ENCODE measurements around the gene RTN4R. TPM values are rescaled to one million over a fixed set of nuclear protein-coding genes. Genes with fewer than 3 reads are reported as not detected.

The RTN4R gene
- polyA plus RNA-seq, 1 of the 3 experiments (the other 2 are of a cell fraction), result 0.23 TPM

DNA sequence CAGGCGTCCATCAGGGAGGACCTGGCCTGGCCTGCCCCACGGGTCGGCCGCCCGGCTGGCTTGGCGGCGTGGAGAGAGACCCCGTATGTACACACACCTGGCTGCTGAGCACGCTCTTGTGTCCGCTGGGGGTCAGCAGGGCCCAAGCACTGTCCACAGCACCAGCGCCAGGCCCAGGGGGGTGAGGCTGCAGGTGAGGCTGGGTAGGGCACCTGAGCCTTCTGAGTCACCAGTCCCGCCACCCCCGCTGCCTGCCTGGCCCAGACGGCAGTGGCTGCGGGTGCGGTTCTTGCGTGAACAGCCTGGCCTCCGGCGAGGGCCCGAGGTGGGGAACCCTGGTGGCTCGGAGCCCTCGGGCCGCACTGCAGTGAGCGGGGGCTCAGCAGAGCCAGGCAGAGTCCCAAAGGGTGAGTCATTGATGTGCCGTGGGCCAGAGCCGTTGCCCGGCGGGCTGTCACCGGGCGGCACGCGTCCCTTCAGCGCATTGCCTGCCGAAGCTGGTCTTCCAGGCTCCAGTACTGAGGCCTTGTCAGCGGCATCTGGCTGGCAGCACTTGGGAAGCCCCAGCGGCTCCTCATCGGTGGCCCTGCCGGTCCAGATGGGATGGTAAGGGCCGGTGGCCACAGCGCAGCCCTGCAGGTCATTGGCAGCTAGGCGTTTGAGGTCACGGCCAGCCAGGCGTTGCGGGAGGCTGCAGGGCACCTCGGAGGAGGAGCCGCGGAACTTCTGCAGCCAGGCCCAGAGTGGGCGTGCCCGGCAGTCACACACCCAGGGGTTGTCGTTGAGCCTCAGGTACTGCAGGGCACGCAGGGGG lies 26.3 kb downstream of the RTN4R start:
- H3K9me2 ChIP-seq, result no peaks in the 10 kb centered on the region
- peaks cover 0 to 59% of the 10 kb centered on the region in 2 experiments; a peak in 1 of 4 replicates for H3K4me1 ChIP-seq (ENCODE audit: control insufficient read depth in 1 of 2, insufficient read depth in 2 of 2, low read depth in 1 of 2, low read length in 1 of 2)
- H3K79me2 ChIP-seq (ENCODE audit: insufficient read depth), result no peaks in the 10 kb centered on the region
- TF ChIP-seq RCOR1 (IDR thresholded peaks at IDR 0.05; ENCODE audit: low read length) (no peak), YY1 (IDR thresholded peaks at IDR 0.05; ENCODE audit: low read depth) (no peak), NFIC (IDR thresholded peaks at IDR 0.05; ENCODE audit: borderline replicate concordance) (no peak), FOSL2 (IDR thresholded peaks at IDR 0.05; ENCODE audit: borderline replicate concordance, low read depth) (no peak), GATA2 (CRISPR knock-in tag; IDR thresholded peaks at IDR 0.05) (no peak), POLR2AphosphoS5 (IDR thresholded peaks at IDR 0.05; ENCODE audit: low read depth, low read length) (no peak), RAD21 (IDR thresholded peaks at IDR 0.05; ENCODE audit: low read length) (no peak), MEF2A (IDR thresholded peaks at IDR 0.05; ENCODE audit: borderline replicate concordance, low read depth) (no peak), CHD2 (IDR thresholded peaks at IDR 0.05; ENCODE audit: low read length, partially characterized antibody) (no peak), FOXJ3 (CRISPR knock-in tag; IDR thresholded peaks at IDR 0.05) (no peak)
- TF ChIP-seq, protein P1, sequence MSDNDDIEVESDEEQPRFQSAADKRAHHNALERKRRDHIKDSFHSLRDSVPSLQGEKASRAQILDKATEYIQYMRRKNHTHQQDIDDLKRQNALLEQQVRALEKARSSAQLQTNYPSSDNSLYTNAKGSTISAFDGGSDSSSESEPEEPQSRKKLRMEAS (IDR thresholded peaks at IDR 0.05; ENCODE audit: low read depth), result no peak
- TF ChIP-seq, protein P2, sequence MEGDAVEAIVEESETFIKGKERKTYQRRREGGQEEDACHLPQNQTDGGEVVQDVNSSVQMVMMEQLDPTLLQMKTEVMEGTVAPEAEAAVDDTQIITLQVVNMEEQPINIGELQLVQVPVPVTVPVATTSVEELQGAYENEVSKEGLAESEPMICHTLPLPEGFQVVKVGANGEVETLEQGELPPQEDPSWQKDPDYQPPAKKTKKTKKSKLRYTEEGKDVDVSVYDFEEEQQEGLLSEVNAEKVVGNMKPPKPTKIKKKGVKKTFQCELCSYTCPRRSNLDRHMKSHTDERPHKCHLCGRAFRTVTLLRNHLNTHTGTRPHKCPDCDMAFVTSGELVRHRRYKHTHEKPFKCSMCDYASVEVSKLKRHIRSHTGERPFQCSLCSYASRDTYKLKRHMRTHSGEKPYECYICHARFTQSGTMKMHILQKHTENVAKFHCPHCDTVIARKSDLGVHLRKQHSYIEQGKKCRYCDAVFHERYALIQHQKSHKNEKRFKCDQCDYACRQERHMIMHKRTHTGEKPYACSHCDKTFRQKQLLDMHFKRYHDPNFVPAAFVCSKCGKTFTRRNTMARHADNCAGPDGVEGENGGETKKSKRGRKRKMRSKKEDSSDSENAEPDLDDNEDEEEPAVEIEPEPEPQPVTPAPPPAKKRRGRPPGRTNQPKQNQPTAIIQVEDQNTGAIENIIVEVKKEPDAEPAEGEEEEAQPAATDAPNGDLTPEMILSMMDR (IDR thresholded peaks at IDR 0.05), result no peak
- TF ChIP-seq, protein P3, sequence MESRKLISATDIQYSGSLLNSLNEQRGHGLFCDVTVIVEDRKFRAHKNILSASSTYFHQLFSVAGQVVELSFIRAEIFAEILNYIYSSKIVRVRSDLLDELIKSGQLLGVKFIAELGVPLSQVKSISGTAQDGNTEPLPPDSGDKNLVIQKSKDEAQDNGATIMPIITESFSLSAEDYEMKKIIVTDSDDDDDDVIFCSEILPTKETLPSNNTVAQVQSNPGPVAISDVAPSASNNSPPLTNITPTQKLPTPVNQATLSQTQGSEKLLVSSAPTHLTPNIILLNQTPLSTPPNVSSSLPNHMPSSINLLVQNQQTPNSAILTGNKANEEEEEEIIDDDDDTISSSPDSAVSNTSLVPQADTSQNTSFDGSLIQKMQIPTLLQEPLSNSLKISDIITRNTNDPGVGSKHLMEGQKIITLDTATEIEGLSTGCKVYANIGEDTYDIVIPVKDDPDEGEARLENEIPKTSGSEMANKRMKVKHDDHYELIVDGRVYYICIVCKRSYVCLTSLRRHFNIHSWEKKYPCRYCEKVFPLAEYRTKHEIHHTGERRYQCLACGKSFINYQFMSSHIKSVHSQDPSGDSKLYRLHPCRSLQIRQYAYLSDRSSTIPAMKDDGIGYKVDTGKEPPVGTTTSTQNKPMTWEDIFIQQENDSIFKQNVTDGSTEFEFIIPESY (IDR thresholded peaks at IDR 0.05; ENCODE audit: borderline replicate concordance, low read depth), result no peak
- TF ChIP-seq, protein P4, sequence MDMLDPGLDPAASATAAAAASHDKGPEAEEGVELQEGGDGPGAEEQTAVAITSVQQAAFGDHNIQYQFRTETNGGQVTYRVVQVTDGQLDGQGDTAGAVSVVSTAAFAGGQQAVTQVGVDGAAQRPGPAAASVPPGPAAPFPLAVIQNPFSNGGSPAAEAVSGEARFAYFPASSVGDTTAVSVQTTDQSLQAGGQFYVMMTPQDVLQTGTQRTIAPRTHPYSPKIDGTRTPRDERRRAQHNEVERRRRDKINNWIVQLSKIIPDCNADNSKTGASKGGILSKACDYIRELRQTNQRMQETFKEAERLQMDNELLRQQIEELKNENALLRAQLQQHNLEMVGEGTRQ (IDR thresholded peaks at IDR 0.05; ENCODE audit: borderline replicate concordance, low read depth, low read length), result no peak
- TF ChIP-seq, protein P5, sequence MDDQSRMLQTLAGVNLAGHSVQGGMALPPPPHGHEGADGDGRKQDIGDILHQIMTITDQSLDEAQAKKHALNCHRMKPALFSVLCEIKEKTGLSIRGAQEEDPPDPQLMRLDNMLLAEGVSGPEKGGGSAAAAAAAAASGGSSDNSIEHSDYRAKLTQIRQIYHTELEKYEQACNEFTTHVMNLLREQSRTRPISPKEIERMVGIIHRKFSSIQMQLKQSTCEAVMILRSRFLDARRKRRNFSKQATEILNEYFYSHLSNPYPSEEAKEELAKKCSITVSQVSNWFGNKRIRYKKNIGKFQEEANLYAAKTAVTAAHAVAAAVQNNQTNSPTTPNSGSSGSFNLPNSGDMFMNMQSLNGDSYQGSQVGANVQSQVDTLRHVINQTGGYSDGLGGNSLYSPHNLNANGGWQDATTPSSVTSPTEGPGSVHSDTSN (IDR thresholded peaks at IDR 0.05), result no peak
- H4K20me1 ChIP-seq (ENCODE audit: insufficient read depth), result no peaks in the 10 kb centered on the region
- no peak for DNase-seq
- ChIA-PET POLR2A (no interaction called here), CTCF (no interaction called here)
- H3K9me3 ChIP-seq, result no peaks in the 10 kb centered on the region
- no peak overlapping the region for H3K4me3 ChIP-seq (ENCODE audit: low read depth in 2 of 2, low read length in 1 of 2)
- no peak overlapping the region for H2AFZ ChIP-seq (ENCODE audit: low read depth)
- no peaks in the 10 kb centered on the region for H3F3A ChIP-seq (replicated peaks; ENCODE audit: insufficient read depth)
- no peak overlapping the region for H3K27ac ChIP-seq (ENCODE audit: low read depth in 2 of 2, low read length in 1 of 2)
- no peak overlapping the region for H3K9ac ChIP-seq
- WGBS (ENCODE audit: low lambda C conversion rate), result 90% methylated on average over 13 of the region's 51 CpGs
- H3K4me2 ChIP-seq, result no peak overlapping the region
- H3K27me3 ChIP-seq (ENCODE audit: insufficient read depth), result no peaks in the 10 kb centered on the region
- no peaks in the 10 kb centered on the region for H3K36me3 ChIP-seq (replicated peaks in 1 of 2; ENCODE audit: control insufficient read depth in 1 of 2, insufficient read depth in 2 of 2, low read length in 1 of 2)
